Suprapubic skin (tissue), 4 donors: ENCODE results near the gene RALB.

ENCODE experiments used
- CTCF ChIP-seq, 2 donors: fragments of 200-600 bp in 1 of 2; fragments of 450-650 bp in 1 of 2; sonication (generic) in 1 of 2; IDR thresholded peaks; one replicate each; pipeline ENCODE4 v1.5.1; 2016 to 2019; ENCODE audit warnings: antibody characterized with exemption in 2 of 2, mild to moderate bottlenecking in 1 of 2, moderate library complexity in 1 of 2
- EP300 ChIP-seq: sonication (generic); formaldehyde crosslinking; IDR thresholded peaks from one replicate; pipeline ENCODE4 v1.6.1; 2017; ENCODE audit warnings: antibody characterized with exemption
- POLR2A ChIP-seq, 2 donors: fragments of 450-650 bp; IDR thresholded peaks; one replicate each; pipeline ENCODE4 v1.6.1; 2017; ENCODE audit warnings: antibody characterized with exemption in 2 of 2, mild to moderate bottlenecking in 2 of 2, moderate library complexity in 2 of 2
- POLR2AphosphoS5 ChIP-seq, 3 donors: sonication (generic); formaldehyde crosslinking; IDR thresholded peaks; one replicate each; pipeline ENCODE4 v1.6.1; 2017; ENCODE audit warnings: antibody characterized with exemption in 3 of 3

GRCh38 chr2:120287183-120288015, 34.7 kb downstream of the RALB start:
- TF ChIP-seq POLR2A (IDR thresholded peaks at IDR 0.05) (no peak), CTCF (IDR thresholded peaks at IDR 0.05) (no peak), EP300 (no peak), POLR2AphosphoS5 (IDR thresholded peaks at IDR 0.05) (no peak)
